GM18951 (cell line): ENCODE data around the gene GALNT17.
"Not testable (repeated sequence)": the region's sequence is repeated elsewhere in the genome, so short reads cannot be mapped to it uniquely, and the experiment has no call there.

Experiments used
- POLR2A ChIP-seq: IDR thresholded peaks from 4 replicates; pipeline ENCODE4 v1.6.1; 2011; ENCODE audit warnings: mild to moderate bottlenecking; ENCODE audit not compliant: insufficient read length, insufficient read depth; ENCODE audit errors: extremely low read depth
- in situ Hi-C: fragments of 300-500 bp; cut with MboI; formaldehyde crosslinking; loops from one replicate; pipeline ENCODE4 v1.12.0; 2022; ENCODE audit warnings: low sequenced_read_pairs, mixed read lengths, inconsistent platforms; ENCODE audit not compliant: unreplicated experiment

The GALNT17 gene

GRCh38 chr7:71594736-71595135 is 462.8 kb downstream of the GALNT17 start:
- in situ Hi-C loops, result no loop called here
- TF ChIP-seq POLR2A, result no peak

DNA sequence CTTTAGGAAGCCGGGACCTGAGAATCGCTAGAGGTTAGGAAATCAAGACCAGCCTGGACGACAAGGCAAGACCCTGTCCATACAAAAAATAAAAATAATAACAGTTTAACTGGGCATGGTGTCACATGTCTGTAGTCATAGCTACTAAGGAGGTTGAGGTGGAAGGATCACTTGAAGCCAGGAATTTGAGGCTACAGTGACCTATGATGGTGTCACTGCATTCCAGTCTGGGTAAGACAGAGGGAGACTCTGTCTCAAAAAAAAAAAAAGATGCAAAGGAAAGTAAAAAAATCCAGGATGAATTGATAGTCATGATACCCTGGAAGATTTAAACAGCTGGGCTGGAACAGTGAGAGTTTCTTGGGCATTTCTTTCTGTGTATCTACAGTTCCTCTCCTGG is 463.2 kb downstream of the GALNT17 start:
- in situ Hi-C loops, result no loop called here
- no peak for TF ChIP-seq POLR2A

DNA sequence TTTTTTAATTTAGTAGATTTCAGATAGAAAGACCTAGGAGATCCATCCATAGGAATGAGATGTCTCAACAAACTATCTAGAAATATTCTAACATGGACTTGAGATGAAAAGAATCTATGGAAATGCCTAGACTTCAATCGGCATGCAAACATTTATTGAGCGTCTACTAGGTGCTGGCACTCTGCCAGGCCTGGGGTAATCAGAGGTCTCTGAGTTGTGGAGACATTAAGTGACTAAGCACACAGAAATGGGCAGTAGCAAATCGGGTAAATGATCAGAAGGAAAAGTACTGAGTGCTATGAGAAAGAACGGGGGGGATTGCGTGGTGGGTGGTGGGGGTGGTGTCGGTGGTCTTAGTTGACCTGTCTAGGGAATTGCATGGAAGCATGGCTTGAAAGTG is 466.6 kb downstream of the GALNT17 start:
- no peak for TF ChIP-seq POLR2A
- in situ Hi-C loops, result no loop called here

GRCh38 chr7:71601851-71602250 is 469.9 kb downstream of the GALNT17 start:
- in situ Hi-C loops, result no loop called here

GRCh38 chr7:71604818-71605414 is 473.0 kb downstream of the GALNT17 start:
- no peak for TF ChIP-seq POLR2A
- in situ Hi-C loops, result no loop called here

More at GRCh38 chr7:71601851-71602250, 469.9 kb downstream of the GALNT17 start:
- no peak for TF ChIP-seq POLR2A

GRCh38 chr7:71611986-71612385 is 480.0 kb downstream of the GALNT17 start:
- in situ Hi-C loops, result no loop called here
- no peak for TF ChIP-seq POLR2A

DNA sequence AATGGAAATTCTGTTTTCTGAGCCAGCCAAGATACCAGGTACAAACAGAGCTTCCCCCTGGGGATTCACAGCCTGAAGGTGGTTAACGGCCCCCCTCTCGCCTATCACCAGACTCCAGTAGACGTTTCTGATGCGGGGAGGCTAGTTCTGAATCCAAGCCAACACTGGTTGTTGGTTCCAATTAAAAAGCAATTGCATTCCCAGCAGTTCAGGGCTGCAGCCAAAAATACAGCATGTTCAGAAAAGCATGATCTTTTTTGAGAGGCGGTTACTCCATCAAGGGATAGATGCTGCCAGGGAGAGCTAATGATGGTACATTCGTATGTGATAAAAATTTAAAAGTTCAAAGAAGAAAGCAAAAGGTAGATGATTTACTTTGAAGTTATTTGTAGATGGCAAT is 481.0 kb downstream of the GALNT17 start:
- in situ Hi-C loops, result no loop called here
- no peak for TF ChIP-seq POLR2A

DNA sequence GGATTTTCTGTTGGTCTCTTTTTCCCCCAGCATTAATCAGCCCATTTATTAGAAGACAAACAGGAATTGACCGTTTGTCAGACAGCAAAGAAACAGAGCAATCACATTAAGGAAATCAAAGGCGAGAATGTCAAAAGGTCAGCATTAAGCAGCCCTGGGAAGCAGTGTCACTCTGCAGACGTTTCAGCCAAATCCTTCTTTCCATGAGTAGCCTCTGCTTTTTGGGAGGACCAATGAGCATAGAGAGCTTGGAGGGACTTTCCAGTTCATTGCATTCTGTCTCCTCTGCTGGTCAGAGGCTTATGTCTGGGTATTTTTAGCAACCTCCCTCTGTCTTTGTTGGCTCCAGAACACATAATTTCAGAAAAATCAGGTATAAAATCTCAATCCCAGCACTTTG is 481.4 kb downstream of the GALNT17 start:
- no peak for TF ChIP-seq POLR2A
- in situ Hi-C loops, result no loop called here

- no peak for TF ChIP-seq POLR2A
- in situ Hi-C loops, result no loop called here
Measured at GRCh38 chr7:71615017-71615416, 483.1 kb downstream of the GALNT17 start.

GRCh38 chr7:71616217-71616616 is 484.3 kb downstream of the GALNT17 start:
- in situ Hi-C loops, result no loop called here
- no peak for TF ChIP-seq POLR2A

GRCh38 chr7:71618278-71618677 is 486.3 kb downstream of the GALNT17 start:
- no peak for TF ChIP-seq POLR2A
- in situ Hi-C loops, result no loop called here

DNA sequence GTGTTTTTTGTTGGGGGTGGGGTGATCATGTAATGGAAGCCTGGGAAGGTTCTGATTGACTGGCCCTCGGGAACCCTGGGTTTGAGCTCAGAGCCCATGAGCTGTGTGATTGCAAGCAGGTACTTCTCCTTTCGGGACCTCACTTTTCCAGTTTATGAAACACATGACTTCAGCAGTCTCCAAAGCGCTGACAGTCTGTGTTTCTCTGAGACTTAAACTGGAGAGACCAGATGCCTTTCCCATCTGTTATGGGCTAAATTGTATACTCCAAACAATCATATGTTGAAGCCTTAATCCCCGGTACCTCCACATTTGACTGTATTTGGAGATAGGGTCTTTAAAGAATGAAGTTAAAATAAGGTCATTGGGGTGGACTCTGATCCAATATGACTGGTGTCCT is 493.6 kb downstream of the GALNT17 start:
- in situ Hi-C loops, result no loop called here
- TF ChIP-seq POLR2A, result no peak

- no peak for TF ChIP-seq POLR2A
- in situ Hi-C loops, result no loop called here
Measured at GRCh38 chr7:71626206-71626605, 494.3 kb downstream of the GALNT17 start.

- no peak for TF ChIP-seq POLR2A
- in situ Hi-C loops, result no loop called here
Measured at GRCh38 chr7:71627651-71628050, 495.7 kb downstream of the GALNT17 start.

- in situ Hi-C loops, result no loop called here
- no peak for TF ChIP-seq POLR2A
Measured at GRCh38 chr7:71630516-71630915, 498.6 kb downstream of the GALNT17 start.

DNA sequence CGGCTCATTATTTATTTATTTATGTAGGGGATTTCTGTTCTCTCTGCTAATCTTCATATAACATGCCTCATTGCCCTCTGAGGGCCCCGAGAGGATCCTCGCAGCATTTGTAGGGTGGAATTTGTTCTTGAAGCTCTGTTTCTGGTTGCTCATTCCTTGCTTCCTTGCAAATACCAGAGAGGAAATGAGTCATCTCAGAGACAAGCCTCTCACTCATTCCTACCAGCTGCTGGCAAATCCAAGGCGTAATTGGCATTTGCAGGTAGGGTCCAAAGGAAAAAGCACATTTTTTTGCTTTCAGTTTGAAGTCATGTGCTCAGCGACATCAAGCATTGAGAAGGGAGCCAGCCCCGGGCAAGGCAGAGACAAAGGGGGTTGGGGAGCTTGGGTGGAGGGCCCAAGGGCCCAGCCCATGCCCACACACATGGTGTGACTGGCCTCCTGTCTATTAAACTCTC is 501.6 kb downstream of the GALNT17 start:
- TF ChIP-seq POLR2A, result no peak
- in situ Hi-C loops, result no loop called here

DNA sequence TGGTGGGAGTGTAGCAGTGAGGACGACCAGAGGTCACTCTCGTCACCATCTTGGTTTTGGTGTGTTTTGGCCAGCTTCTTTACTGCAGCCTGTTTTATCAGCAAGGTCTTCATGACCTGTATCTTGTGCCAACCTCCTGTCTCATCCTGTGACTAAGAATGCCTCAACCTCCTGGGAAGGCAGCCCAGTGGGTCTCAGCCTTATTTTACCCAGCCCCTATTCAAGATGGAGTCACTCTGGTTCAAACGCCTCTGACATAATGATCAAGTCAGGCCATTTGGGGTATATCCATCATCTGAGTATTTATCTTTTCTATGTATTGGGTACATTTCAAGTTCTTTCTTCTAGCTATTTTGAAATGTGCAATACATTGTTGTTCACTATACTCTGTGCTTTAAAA is 503.9 kb downstream of the GALNT17 start:
- in situ Hi-C loops, result not testable (repeated sequence)
